Measurements from ENCODE around the gene ARAP3.
"Not testable (repeated sequence)": the region's sequence is repeated elsewhere in the genome, so short reads cannot be mapped to it uniquely, and the experiment has no call there.

Gene ARAP3, protein sequence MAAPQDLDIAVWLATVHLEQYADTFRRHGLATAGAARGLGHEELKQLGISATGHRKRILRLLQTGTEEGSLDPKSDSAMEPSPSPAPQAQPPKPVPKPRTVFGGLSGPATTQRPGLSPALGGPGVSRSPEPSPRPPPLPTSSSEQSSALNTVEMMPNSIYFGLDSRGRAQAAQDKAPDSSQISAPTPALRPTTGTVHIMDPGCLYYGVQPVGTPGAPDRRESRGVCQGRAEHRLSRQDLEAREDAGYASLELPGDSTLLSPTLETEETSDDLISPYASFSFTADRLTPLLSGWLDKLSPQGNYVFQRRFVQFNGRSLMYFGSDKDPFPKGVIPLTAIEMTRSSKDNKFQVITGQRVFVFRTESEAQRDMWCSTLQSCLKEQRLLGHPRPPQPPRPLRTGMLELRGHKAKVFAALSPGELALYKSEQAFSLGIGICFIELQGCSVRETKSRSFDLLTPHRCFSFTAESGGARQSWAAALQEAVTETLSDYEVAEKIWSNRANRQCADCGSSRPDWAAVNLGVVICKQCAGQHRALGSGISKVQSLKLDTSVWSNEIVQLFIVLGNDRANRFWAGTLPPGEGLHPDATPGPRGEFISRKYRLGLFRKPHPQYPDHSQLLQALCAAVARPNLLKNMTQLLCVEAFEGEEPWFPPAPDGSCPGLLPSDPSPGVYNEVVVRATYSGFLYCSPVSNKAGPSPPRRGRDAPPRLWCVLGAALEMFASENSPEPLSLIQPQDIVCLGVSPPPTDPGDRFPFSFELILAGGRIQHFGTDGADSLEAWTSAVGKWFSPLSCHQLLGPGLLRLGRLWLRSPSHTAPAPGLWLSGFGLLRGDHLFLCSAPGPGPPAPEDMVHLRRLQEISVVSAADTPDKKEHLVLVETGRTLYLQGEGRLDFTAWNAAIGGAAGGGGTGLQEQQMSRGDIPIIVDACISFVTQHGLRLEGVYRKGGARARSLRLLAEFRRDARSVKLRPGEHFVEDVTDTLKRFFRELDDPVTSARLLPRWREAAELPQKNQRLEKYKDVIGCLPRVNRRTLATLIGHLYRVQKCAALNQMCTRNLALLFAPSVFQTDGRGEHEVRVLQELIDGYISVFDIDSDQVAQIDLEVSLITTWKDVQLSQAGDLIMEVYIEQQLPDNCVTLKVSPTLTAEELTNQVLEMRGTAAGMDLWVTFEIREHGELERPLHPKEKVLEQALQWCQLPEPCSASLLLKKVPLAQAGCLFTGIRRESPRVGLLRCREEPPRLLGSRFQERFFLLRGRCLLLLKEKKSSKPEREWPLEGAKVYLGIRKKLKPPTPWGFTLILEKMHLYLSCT (N-terminal part only)

DNA sequence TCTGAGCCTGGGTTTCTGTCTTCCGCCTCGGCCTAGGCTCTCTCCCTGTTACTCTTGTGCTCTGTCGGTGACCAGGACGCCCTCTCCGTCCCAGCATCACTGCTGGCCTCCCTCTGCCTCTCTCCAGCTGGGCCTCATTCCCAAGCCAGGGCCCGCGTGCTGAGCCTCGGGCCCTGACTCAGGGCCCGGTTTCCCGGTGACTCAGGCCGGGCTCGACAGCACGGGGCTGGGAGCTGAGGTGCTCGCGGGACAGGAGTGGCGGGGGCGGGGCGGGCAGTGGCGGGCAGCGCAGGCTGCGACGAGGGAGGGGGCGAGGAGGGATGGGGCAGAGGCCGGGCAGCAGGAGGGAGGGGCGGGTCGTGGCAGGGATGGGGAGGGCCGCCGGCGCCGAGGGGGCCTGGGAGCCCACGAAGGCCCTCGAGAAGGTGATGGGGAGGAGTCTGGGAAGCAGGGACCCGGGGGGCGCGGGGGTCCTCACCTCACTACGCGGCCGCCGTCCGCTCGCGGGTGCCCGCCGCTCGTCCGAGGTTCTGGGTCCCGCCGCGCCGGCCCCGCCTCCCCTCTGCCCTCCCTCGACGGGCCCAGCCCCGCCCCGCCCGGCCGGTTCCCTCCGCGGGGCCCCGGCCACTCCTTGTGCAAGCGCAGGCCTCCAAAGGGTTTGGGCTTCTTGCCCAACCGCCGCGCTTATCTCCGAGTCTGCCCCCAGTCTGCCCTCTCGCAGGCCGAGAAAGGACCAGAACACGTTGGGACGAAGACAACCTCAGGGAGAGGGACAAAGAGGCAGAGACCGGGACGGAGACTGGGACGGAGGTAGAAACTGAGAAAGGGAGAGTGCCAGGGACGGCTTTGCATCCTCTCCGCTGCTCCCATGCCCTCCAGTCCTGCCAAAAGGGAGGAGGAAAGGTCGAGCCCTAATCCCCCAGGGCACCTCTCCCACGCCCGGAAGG, at the start of gene ARAP3:
TSS of gene ARAP3 (minus strand) at position 536 of the 947 bp plus-strand sequence. CDS start 1,744 bp downstream, outside the sequence.
- Histone ChIP-seq H3K4me3 (ENCODE audit: low read depth, low read length) (peak within 1 kb of the TSS; percentile 71), H3K36me3 (ENCODE audit: insufficient read depth, low read length) (no peaks in the 10 kb centered on the region), H3K79me2 (ENCODE audit: control insufficient read depth, insufficient read depth, low read length, unreplicated experiment) (peaks cover 20% of the 10 kb centered on the region), H3K27me3 (ENCODE audit: insufficient read depth, low read length) (no peaks in the 10 kb centered on the region), H2AFZ (ENCODE audit: low read length, unreplicated experiment) (peak within 1 kb of the TSS; percentile 66), H3K4me1 (ENCODE audit: control insufficient read depth, insufficient read depth, low read length, unreplicated experiment) (peaks cover 26% of the 10 kb centered on the region), H3K27ac (ENCODE audit: low read depth, low read length) (peak within 1 kb of the TSS; percentile 88)

DNA sequence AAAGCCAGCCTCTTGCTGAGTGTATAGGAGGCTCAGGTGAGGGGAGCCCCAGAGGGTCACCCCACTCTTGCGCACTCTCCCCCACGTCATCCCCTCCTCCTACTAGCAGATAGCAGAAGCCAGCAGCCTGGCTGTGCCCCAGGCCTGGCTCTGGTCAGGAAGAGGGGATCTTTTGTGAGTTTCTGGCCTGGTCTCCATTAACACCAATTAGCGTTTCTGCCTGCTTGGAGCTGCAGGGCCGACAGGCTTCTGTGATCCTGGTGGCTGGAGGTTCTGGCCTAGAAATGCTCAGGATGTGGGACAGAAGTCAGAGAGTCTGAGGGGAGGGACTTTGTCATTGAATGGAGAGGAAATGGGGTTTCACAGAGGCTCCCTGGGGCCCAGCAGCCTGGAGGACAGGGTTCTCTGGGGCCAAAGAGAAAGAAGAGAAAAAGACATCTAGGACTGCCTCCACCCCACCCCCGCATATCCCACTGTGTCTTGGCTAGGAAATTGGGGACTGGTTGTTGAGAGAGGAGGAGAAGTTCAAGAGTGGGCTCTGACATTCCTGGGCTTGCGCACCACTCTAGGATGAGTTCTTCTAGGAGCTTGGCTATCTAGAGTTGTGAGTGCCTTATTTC, 47.5 kb upstream of the ARAP3 start:
- H3K27me3 ChIP-seq (ENCODE audit: insufficient read depth, low read length): peaks cover 65% of the 10 kb centered on the region
- H2AFZ ChIP-seq (ENCODE audit: low read length, unreplicated experiment): no peak overlapping the region
- H3K36me3 ChIP-seq (ENCODE audit: insufficient read depth, low read length): no peaks in the 10 kb centered on the region
- H3K79me2 ChIP-seq (ENCODE audit: control insufficient read depth, insufficient read depth, low read length, unreplicated experiment): no peaks in the 10 kb centered on the region
- H3K27ac ChIP-seq (ENCODE audit: low read depth, low read length): no peak overlapping the region
- H3K4me3 ChIP-seq (ENCODE audit: low read depth, low read length): no peak overlapping the region
- H3K4me1 ChIP-seq (ENCODE audit: control insufficient read depth, insufficient read depth, low read length, unreplicated experiment): no peaks in the 10 kb centered on the region

DNA sequence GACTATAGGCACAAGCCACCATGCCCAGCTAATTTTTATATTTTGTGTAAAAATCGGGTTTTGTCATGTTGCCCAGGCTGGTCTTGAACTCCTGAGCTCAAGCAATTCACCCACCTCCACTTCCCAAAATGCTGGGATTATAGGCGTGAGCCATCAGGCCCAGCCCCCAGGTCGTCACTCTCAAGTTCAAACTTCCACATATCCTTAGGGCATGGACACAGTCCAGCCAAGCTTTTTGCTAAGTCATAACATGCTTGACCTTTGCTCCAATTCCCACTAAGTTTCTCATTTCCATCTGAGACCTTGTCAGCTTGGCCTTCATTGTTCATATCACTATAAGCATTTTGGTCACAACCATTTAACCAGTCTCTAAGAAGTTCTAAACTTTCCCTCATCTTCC, 43.9 kb upstream of the ARAP3 start:
- Histone ChIP-seq H3K27me3 (ENCODE audit: insufficient read depth, low read length) (peaks cover 52% of the 10 kb centered on the region), H3K4me1 (ENCODE audit: control insufficient read depth, insufficient read depth, low read length, unreplicated experiment) (no peaks in the 10 kb centered on the region), H3K27ac (ENCODE audit: low read depth, low read length) (no peak overlapping the region), H3K4me3 (ENCODE audit: low read depth, low read length) (no peak overlapping the region), H3K36me3 (ENCODE audit: insufficient read depth, low read length) (no peaks in the 10 kb centered on the region), H3K79me2 (ENCODE audit: control insufficient read depth, insufficient read depth, low read length, unreplicated experiment) (no peaks in the 10 kb centered on the region), H2AFZ (ENCODE audit: low read length, unreplicated experiment) (no peak overlapping the region)

DNA sequence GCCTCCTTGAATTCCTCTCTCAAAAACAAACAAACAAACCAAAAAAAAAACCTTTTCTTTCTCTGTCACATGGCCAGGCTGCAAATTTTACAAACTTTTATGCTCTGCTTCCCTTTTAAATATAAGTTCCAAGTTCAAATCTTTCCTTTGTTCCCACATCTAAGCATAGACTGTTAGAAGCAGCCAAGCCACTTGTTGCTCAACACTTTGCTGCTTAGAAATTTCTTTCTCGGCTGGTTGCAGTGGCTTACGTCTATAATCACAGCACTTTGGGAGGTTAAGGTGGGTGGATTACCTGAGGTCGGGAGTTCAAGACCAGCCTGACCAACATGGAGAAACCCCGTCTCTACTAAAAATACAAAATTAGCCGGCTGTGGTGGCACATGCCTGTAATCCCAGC, 43.1 kb upstream of the ARAP3 start:
- not testable (repeated sequence) for H3K4me3 ChIP-seq (ENCODE audit: low read depth, low read length); H2AFZ ChIP-seq (ENCODE audit: low read length, unreplicated experiment); H3K4me1 ChIP-seq (ENCODE audit: control insufficient read depth, insufficient read depth, low read length, unreplicated experiment); H3K36me3 ChIP-seq (ENCODE audit: insufficient read depth, low read length); H3K27ac ChIP-seq (ENCODE audit: low read depth, low read length); H3K79me2 ChIP-seq (ENCODE audit: control insufficient read depth, insufficient read depth, low read length, unreplicated experiment)
- H3K27me3 ChIP-seq (ENCODE audit: insufficient read depth, low read length): peaks cover 47% of the 10 kb centered on the region

DNA sequence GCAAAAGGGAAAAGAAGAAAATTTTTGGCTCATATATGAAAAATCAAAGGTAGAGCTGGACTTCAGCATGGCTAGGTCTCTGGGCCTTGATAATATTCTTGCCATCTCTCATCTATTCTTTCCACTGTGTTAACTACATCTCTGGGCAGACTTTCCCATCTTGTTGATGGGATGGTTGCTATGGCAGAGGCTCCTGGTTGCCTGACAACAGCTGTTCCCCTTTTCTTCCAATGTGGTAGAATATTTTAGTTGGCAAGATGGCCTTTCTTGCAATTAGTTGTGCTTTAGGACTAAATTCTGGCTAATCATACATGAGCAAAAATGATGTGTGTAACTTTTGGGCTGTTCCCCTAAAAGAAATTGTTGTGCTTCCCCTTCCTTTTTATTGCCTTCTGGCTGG, 40.2 kb upstream of the ARAP3 start:
- H3K27me3 ChIP-seq (ENCODE audit: insufficient read depth, low read length): peaks cover 42% of the 10 kb centered on the region
- no peaks in the 10 kb centered on the region for H3K79me2 ChIP-seq (ENCODE audit: control insufficient read depth, insufficient read depth, low read length, unreplicated experiment)
- no peak overlapping the region for H3K4me3 ChIP-seq (ENCODE audit: low read depth, low read length)
- H3K4me1 ChIP-seq (ENCODE audit: control insufficient read depth, insufficient read depth, low read length, unreplicated experiment): no peaks in the 10 kb centered on the region
- no peaks in the 10 kb centered on the region for H3K36me3 ChIP-seq (ENCODE audit: insufficient read depth, low read length)
- H3K27ac ChIP-seq (ENCODE audit: low read depth, low read length): no peak overlapping the region
- no peak overlapping the region for H2AFZ ChIP-seq (ENCODE audit: low read length, unreplicated experiment)

DNA sequence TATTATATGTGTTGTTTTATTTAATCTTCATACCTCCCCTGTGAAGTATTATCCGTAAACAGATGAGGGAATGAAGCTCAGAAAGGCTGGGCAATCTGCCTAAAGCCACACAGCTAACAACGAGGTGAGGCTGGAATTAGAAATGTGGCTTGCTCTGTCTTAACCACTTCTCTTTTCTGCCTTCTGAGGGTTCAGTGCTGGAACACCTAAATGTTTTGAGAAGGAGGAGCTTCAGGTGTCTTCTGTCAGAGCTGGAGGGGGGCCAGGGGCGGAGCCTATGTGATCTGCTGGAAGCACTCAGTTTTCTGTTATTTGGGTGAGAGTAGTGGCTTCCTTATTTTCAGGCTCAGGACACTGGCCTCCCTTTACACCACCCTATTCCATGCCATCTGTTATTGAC, 35.0 kb upstream of the ARAP3 start:
- H3K4me1 ChIP-seq (ENCODE audit: control insufficient read depth, insufficient read depth, low read length, unreplicated experiment): peaks cover 24% of the 10 kb centered on the region
- no peak overlapping the region for H2AFZ ChIP-seq (ENCODE audit: low read length, unreplicated experiment)

DNA sequence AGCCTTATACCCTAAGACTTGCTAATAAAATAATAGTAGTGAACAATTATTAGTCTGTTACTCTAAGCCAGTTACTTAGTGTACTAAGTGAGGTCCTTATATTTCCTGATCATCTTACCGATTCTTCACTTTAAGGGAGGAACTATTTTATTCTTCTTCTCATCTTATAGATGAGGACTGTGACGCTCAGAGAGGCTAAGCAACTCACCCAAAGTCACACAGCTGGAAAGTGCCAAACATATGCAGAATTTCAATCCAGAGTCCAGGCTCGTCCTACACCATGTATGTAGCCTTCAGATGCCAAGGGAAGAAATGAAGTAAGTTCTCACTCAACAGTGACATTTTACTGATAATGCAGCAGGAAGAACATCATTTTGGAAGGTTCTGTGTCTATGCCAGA, 34.4 kb upstream of the ARAP3 start:
- H2AFZ ChIP-seq (ENCODE audit: low read length, unreplicated experiment): no peak overlapping the region
- H3K4me3 ChIP-seq (ENCODE audit: low read depth, low read length): no peak overlapping the region
- H3K27me3 ChIP-seq (ENCODE audit: insufficient read depth, low read length): peaks cover 30% of the 10 kb centered on the region
- peaks cover 24% of the 10 kb centered on the region for H3K4me1 ChIP-seq (ENCODE audit: control insufficient read depth, insufficient read depth, low read length, unreplicated experiment)
- H3K79me2 ChIP-seq (ENCODE audit: control insufficient read depth, insufficient read depth, low read length, unreplicated experiment): no peaks in the 10 kb centered on the region
- no peaks in the 10 kb centered on the region for H3K36me3 ChIP-seq (ENCODE audit: insufficient read depth, low read length)
- H3K27ac ChIP-seq (ENCODE audit: low read depth, low read length): no peak overlapping the region

More for the DNA sequence above, 35.0 kb upstream of the ARAP3 start:
- H3K79me2 ChIP-seq (ENCODE audit: control insufficient read depth, insufficient read depth, low read length, unreplicated experiment): no peaks in the 10 kb centered on the region
- no peak overlapping the region for H3K27ac ChIP-seq (ENCODE audit: low read depth, low read length)
- H3K36me3 ChIP-seq (ENCODE audit: insufficient read depth, low read length): no peaks in the 10 kb centered on the region
- H3K4me3 ChIP-seq (ENCODE audit: low read depth, low read length): no peak overlapping the region
- peaks cover 31% of the 10 kb centered on the region for H3K27me3 ChIP-seq (ENCODE audit: insufficient read depth, low read length)

DNA sequence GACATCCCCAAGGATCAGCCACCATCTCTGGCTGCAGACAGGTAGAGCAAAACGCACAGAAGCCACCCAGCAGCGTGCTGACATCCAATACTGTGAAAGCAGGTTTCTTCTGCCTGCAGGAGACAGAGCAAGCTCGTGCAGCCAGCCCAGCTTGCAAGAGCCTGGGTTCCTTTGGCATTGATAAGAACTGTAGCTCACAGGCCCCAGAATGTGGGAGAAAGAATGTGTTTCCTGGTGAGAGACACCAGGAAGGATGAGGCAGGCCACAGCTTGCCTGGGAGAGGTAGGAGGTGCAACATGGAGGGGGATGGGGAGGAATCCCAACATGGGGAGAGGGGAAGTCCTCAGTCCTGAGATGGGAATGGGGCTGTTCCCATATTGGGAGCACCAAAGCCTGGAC, 34.0 kb upstream of the ARAP3 start:
- Histone ChIP-seq H2AFZ (ENCODE audit: low read length, unreplicated experiment) (no peak overlapping the region), H3K36me3 (ENCODE audit: insufficient read depth, low read length) (no peaks in the 10 kb centered on the region), H3K79me2 (ENCODE audit: control insufficient read depth, insufficient read depth, low read length, unreplicated experiment) (no peaks in the 10 kb centered on the region), H3K4me1 (ENCODE audit: control insufficient read depth, insufficient read depth, low read length, unreplicated experiment) (peaks cover 24% of the 10 kb centered on the region), H3K27ac (ENCODE audit: low read depth, low read length) (no peak overlapping the region), H3K4me3 (ENCODE audit: low read depth, low read length) (no peak overlapping the region), H3K27me3 (ENCODE audit: insufficient read depth, low read length) (peaks cover 31% of the 10 kb centered on the region)

DNA sequence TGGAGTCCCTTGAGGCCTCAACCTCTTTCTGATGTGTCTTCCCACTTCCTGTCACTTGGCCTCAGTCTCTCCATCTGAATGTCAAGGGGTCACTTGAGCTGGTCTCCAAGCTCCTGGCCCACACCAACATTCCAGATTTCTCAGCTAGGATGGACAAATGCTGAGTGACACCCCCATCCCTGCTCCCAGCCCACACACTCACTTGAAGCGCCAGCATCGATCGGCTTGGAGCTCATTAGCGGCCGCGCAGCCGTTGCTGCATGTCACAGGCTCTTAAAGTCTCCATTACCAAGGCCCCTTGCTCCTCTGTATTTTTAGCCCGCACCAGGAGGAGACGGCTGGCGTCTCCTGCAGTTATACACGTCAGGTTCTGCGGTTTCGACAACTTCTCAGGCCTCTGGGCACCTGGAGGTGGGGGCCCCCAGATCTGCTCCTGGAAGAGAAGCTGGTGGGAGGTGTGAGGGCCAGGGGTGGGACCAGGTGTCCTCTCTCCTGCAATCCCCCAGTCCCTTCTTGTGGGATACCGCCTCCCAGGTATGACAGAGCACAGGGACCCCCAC, 33.4 kb upstream of the ARAP3 start:
- H3K4me3 ChIP-seq (ENCODE audit: low read depth, low read length): no peak overlapping the region
- no peak overlapping the region for H2AFZ ChIP-seq (ENCODE audit: low read length, unreplicated experiment)
- H3K79me2 ChIP-seq (ENCODE audit: control insufficient read depth, insufficient read depth, low read length, unreplicated experiment): no peaks in the 10 kb centered on the region
- H3K36me3 ChIP-seq (ENCODE audit: insufficient read depth, low read length): no peaks in the 10 kb centered on the region
- peaks cover 35% of the 10 kb centered on the region for H3K27me3 ChIP-seq (ENCODE audit: insufficient read depth, low read length)
- H3K4me1 ChIP-seq (ENCODE audit: control insufficient read depth, insufficient read depth, low read length, unreplicated experiment): peaks cover 24% of the 10 kb centered on the region
- no peak overlapping the region for H3K27ac ChIP-seq (ENCODE audit: low read depth, low read length)

Measured in ACC112 (cell line).